Thyroid gland (tissue), 4 donors: Measurements from ENCODE around the gene SMIM1. TPM values are rescaled to one million over a fixed set of nuclear protein-coding genes. Genes with fewer than 3 reads are reported as not detected.

ENCODE experiments used
- DNase-seq, 2 donors: peaks; one replicate each; pipeline ENCODE4 v3.0.0-alpha.2; 2019
- H3K27ac ChIP-seq, 3 donors: fragments of 200-600 bp; sonication (generic); 1 replicate in 2 of 3; 2 replicates in 1 of 3; pipeline ENCODE4 v1.5.1; 2016 to 2019; ENCODE audit warnings: mild to moderate bottlenecking in 1 of 3, moderate library complexity in 1 of 3
- H3K27me3 ChIP-seq: fragments of 200-600 bp; sonication (generic); one replicate; pipeline ENCODE4 v1.5.1; 2019
- H3K36me3 ChIP-seq, 2 donors: fragments of 200-600 bp; sonication (generic); one replicate each; pipeline ENCODE4 v1.5.1; 2016 to 2019
- H3K4me1 ChIP-seq, 2 donors: fragments of 200-600 bp; sonication (generic); one replicate each; pipeline ENCODE4 v1.5.1; 2017 to 2019
- H3K4me3 ChIP-seq, 3 donors: fragments of 200-600 bp; sonication (generic); replicated peaks in 1 of 3; 1 replicate in 2 of 3; 2 replicates in 1 of 3; pipeline ENCODE4 v1.5.1; 2016; ENCODE audit warnings: mild to moderate bottlenecking in 1 of 3
- H3K9me3 ChIP-seq: fragments of 200-600 bp; sonication (generic); one replicate; pipeline ENCODE4 v1.5.1; 2017
- POLR2A ChIP-seq, 2 donors: fragments of 450-650 bp; IDR thresholded peaks; one replicate each; pipeline ENCODE4 v1.6.1; 2017; ENCODE audit warnings: antibody characterized with exemption in 2 of 2, mild to moderate bottlenecking in 2 of 2, moderate library complexity in 1 of 2
- WGBS, 2 donors: methylation state at CpG; one replicate each; pipeline ENCODE4 v1.1.5; 2017; 5-methylcytosine and 5-hydroxymethylcytosine counted together
- intact Hi-C: fragments of 100-400 bp; cut with DNase I; formaldehyde crosslinking; loops from one replicate; pipeline ENCODE4 v1.15.1; 2023
- total RNA-seq, 4 donors: library from RNA; depleted of rRNA; stranded (reverse); fragments of >200 nt; gene quantifications; one replicate each; pipeline ENCODE4 v1.2.3, GENCODE V29; 2016
- TF ChIP-seq, protein P1 (sequence below), 6 experiments: fragments of 200-600 bp in 3 of 6; fragments of 450-650 bp in 3 of 6; sonication (generic) in 3 of 6; IDR thresholded peaks; one replicate each; pipeline ENCODE4 v1.5.1; 2016 to 2019; ENCODE audit warnings: antibody characterized with exemption in 6 of 6, mild to moderate bottlenecking in 2 of 6, inconsistent platforms in 1 of 6, moderate library complexity in 1 of 6

The SMIM1 gene
- total RNA-seq, 4 donors from 2014 or later: 8.6 to 20.2 (median 9.7) TPM

DNA sequence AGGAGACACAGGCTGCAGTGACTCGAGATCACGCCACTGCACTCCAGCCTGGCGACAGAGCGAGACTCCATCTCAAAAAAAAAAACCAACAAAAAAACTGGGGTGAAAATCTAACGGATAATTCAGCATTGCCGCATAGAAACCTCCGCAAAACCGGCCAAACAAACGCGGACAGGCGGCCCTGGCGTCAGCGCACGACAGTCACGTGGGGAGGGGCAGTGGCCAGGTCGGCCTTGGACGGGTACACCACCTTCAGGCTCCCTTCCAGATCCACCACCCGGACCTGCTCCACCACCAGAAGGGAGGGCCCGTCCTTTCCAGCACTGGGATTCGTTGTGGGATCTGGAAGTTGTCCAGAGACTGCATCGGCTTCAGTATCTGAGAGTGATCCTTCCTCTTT, 8.4 kb downstream of the SMIM1 start:
- Histone ChIP-seq H3K9me3 (no peaks in the 10 kb centered on the region), H3K36me3 (peaks cover 51 to 65% of the 10 kb centered on the region in 2 donors), H3K4me1 (peaks cover 16 to 17% of the 10 kb centered on the region in 2 donors), H3K27me3 (no peaks in the 10 kb centered on the region), H3K27ac (no peak overlapping the region), H3K4me3 (no peak overlapping the region)
- intact Hi-C loops: no loop called here
- DNase-seq: no peak
- TF ChIP-seq POLR2A (IDR thresholded peaks at IDR 0.05): no peak
- TF ChIP-seq, protein P1, sequence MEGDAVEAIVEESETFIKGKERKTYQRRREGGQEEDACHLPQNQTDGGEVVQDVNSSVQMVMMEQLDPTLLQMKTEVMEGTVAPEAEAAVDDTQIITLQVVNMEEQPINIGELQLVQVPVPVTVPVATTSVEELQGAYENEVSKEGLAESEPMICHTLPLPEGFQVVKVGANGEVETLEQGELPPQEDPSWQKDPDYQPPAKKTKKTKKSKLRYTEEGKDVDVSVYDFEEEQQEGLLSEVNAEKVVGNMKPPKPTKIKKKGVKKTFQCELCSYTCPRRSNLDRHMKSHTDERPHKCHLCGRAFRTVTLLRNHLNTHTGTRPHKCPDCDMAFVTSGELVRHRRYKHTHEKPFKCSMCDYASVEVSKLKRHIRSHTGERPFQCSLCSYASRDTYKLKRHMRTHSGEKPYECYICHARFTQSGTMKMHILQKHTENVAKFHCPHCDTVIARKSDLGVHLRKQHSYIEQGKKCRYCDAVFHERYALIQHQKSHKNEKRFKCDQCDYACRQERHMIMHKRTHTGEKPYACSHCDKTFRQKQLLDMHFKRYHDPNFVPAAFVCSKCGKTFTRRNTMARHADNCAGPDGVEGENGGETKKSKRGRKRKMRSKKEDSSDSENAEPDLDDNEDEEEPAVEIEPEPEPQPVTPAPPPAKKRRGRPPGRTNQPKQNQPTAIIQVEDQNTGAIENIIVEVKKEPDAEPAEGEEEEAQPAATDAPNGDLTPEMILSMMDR (IDR thresholded peaks at IDR 0.05): no peak
- 93 to 95% methylated on average over 21 of the region's 21 CpGs for WGBS, 2 donors

GRCh38 chr1:3783651-3784474, 11.3 kb downstream of the SMIM1 start:
- no peak for DNase-seq
- no peak for TF ChIP-seq POLR2A (IDR thresholded peaks at IDR 0.05)
- TF ChIP-seq, protein P1 (IDR thresholded peaks at IDR 0.05): no peak
- intact Hi-C loops: no loop called here

GRCh38 chr1:3785045-3785444, 12.5 kb downstream of the SMIM1 start:
- Histone ChIP-seq H3K4me3 (no peak overlapping the region), H3K9me3 (no peaks in the 10 kb centered on the region), H3K27ac (no peak overlapping the region), H3K27me3 (no peaks in the 10 kb centered on the region), H3K36me3 (peaks cover 52 to 74% of the 10 kb centered on the region in 2 donors), H3K4me1 (no peaks in the 10 kb centered on the region)
- no peak for DNase-seq
- intact Hi-C loops: no loop called here
- TF ChIP-seq, protein P1 (IDR thresholded peaks at IDR 0.05): no peak
- no peak for TF ChIP-seq POLR2A (IDR thresholded peaks at IDR 0.05)
- WGBS, 2 donors: 79 to 83% methylated on average over 12 to 13 of the region's 13 CpGs

More at GRCh38 chr1:3783651-3784474, 11.3 kb downstream of the SMIM1 start:
- Histone ChIP-seq H3K36me3 (peaks cover 59 to 80% of the 10 kb centered on the region in 2 donors), H3K4me3 (no peak overlapping the region), H3K9me3 (no peaks in the 10 kb centered on the region), H3K4me1 (no peaks in the 10 kb centered on the region), H3K27me3 (no peaks in the 10 kb centered on the region), H3K27ac (no peak overlapping the region)
- 90 to 94% methylated on average over 29 to 30 of the region's 30 CpGs for WGBS, 2 donors

GRCh38 chr1:3785456-3786157, 13.1 kb downstream of the SMIM1 start:
- WGBS, 2 donors: 83 to 88% methylated on average over 14 of the region's 14 CpGs
- Histone ChIP-seq H3K36me3 (peaks cover 50 to 69% of the 10 kb centered on the region in 2 donors), H3K4me3 (no peak overlapping the region), H3K27me3 (no peaks in the 10 kb centered on the region), H3K4me1 (no peaks in the 10 kb centered on the region), H3K27ac (no peak overlapping the region), H3K9me3 (no peaks in the 10 kb centered on the region)
- DNase-seq: no peak
- TF ChIP-seq POLR2A (IDR thresholded peaks at IDR 0.05): no peak
- TF ChIP-seq, protein P1 (IDR thresholded peaks at IDR 0.05): peak in 1 of 6 experiments; percentile 5
- intact Hi-C loops: no loop called here
